Astrocyte (in vitro differentiated cells and primary cell): ENCODE results near the gene ANKRD23.

Experiments
- EZH2 ChIP-seq: IDR thresholded peaks from 2 replicates; pipeline ENCODE4 v1.6.1; 2012; ENCODE audit warnings: mild to moderate bottlenecking, low read length, inconsistent platforms; ENCODE audit not compliant: insufficient read depth
- TF ChIP-seq, protein P1 (sequence below): IDR thresholded peaks from 2 replicates; pipeline ENCODE4 v1.5.1; 2011; ENCODE audit warnings: low read depth, mild to moderate bottlenecking, inconsistent platforms, low read length, moderate library complexity; ENCODE audit not compliant: insufficient read depth

DNA sequence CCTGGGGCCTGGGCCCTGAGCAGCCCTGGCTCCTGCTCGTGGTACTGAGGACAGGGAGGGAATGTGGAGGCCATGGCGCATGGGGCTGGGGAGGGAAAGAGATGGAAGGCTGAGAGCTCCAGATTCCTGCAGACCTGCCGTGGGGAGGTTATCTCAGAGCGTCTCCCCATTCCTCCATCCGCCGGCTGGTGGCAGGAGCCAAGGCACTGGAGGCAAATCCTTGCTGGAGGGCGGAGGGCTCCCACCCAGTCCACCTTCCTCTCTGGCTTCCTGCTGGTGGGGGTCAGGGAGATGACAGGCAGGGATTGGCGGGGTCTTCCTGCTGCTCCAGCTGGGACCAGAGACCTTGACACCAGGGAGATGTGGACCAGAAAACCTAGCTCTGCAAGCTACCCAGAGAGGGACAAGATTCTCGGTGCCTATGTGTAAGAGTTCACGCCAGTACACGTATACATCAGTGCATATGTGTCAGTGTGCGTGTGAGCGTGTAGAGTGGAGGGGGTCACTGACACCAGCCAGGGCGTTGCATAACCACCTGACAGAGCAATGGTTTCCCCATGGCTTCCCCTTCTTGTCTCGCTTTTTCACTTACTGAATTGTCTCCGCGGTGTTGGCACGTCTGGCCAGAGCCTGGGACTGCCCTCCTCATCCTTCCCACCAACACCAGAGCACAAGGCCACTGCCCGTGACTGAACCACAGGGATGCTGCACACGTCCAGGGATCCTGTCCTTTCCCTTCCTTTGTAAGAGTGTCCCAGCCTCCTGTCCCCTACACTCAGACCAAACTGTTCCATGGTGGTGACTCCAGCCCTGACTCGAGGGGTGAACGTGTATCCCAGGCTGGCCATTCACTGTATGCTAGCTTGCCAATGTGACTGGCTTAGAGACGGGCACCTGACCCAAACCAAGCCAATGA lies 41.9 kb upstream of the ANKRD23 start:
- TF ChIP-seq, protein P1, sequence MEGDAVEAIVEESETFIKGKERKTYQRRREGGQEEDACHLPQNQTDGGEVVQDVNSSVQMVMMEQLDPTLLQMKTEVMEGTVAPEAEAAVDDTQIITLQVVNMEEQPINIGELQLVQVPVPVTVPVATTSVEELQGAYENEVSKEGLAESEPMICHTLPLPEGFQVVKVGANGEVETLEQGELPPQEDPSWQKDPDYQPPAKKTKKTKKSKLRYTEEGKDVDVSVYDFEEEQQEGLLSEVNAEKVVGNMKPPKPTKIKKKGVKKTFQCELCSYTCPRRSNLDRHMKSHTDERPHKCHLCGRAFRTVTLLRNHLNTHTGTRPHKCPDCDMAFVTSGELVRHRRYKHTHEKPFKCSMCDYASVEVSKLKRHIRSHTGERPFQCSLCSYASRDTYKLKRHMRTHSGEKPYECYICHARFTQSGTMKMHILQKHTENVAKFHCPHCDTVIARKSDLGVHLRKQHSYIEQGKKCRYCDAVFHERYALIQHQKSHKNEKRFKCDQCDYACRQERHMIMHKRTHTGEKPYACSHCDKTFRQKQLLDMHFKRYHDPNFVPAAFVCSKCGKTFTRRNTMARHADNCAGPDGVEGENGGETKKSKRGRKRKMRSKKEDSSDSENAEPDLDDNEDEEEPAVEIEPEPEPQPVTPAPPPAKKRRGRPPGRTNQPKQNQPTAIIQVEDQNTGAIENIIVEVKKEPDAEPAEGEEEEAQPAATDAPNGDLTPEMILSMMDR = no peak
- TF ChIP-seq EZH2 = no peak
